ENCODE data around the gene CDK15.

CDK15 gene

GRCh38 chr2:201866643-201867473 lies 60.5 kb downstream of the CDK15 start:
- DNase-seq (ENCODE audit: low read depth): no peak

GRCh38 chr2:201871471-201871870 lies 65.1 kb downstream of the CDK15 start:
- DNase-seq (ENCODE audit: low read depth): no peak

- DNase-seq (ENCODE audit: low read depth): no peak
Observed at GRCh38 chr2:201872591-201872990, 66.3 kb downstream of the CDK15 start.

GRCh38 chr2:201879996-201880395 lies 73.7 kb downstream of the CDK15 start:
- no peak for DNase-seq (ENCODE audit: low read depth)

- no peak for DNase-seq (ENCODE audit: low read depth)
Observed at GRCh38 chr2:201880579-201880978, 74.2 kb downstream of the CDK15 start.

GRCh38 chr2:201880993-201881611 lies 74.8 kb downstream of the CDK15 start:
- DNase-seq (ENCODE audit: low read depth): no peak

GRCh38 chr2:201881741-201882140 lies 75.4 kb downstream of the CDK15 start:
- DNase-seq (ENCODE audit: low read depth): no peak

- no peak for DNase-seq (ENCODE audit: low read depth)
Observed at GRCh38 chr2:201882353-201883090, 76.2 kb downstream of the CDK15 start.

- no peak for DNase-seq (ENCODE audit: low read depth)
Observed at GRCh38 chr2:201883606-201884369, 77.5 kb downstream of the CDK15 start.

GRCh38 chr2:201886504-201886903 lies 80.2 kb downstream of the CDK15 start:
- no peak for DNase-seq (ENCODE audit: low read depth)

- DNase-seq (ENCODE audit: low read depth): no peak
Observed at GRCh38 chr2:201887773-201888425, 81.6 kb downstream of the CDK15 start.

GRCh38 chr2:201888426-201888800 lies 82.1 kb downstream of the CDK15 start:
- DNase-seq (ENCODE audit: low read depth): no peak

- no peak for DNase-seq (ENCODE audit: low read depth)
Observed at GRCh38 chr2:201890453-201890852, 84.1 kb downstream of the CDK15 start.

GRCh38 chr2:201891676-201892075 lies 85.3 kb downstream of the CDK15 start:
- DNase-seq (ENCODE audit: low read depth): no peak

GRCh38 chr2:201892516-201892915 lies 86.2 kb downstream of the CDK15 start:
- no peak for DNase-seq (ENCODE audit: low read depth)

- no peak for DNase-seq (ENCODE audit: low read depth)
Observed at GRCh38 chr2:201900362-201900761, 94.0 kb downstream of the CDK15 start.

GRCh38 chr2:201901786-201902185 lies 95.4 kb downstream of the CDK15 start:
- DNase-seq (ENCODE audit: low read depth): no peak

GRCh38 chr2:201904538-201905420 lies 98.4 kb downstream of the CDK15 start:
- no peak for DNase-seq (ENCODE audit: low read depth)

- no peak for DNase-seq (ENCODE audit: low read depth)
Observed at GRCh38 chr2:201906777-201907562, 100.6 kb downstream of the CDK15 start.

GRCh38 chr2:201907563-201907881 lies 101.2 kb downstream of the CDK15 start:
- DNase-seq (ENCODE audit: low read depth): no peak
